Smooth muscle cell (in vitro differentiated cells): ENCODE measurements around the gene CERS6. TPM values are rescaled to one million over a fixed set of nuclear protein-coding genes. Genes with fewer than 3 reads are reported as not detected.

Experiments used
- DNase-seq: peaks from one replicate; lab custom pipeline; 2025; ENCODE audit not compliant: unreplicated experiment; lab: John Stamatoyannopoulos, UW
- H2AFZ ChIP-seq: fragments of 200-600 bp; sonication (generic); 2 replicates; pipeline ENCODE4 v1.6.0; 2016; ENCODE audit warnings: antibody characterized with exemption, low read depth, mild to moderate bottlenecking
- H3F3A ChIP-seq: fragments of 200-600 bp; sonication (generic); 2 replicates; pipeline ENCODE4 v1.6.0; 2017; ENCODE audit warnings: antibody characterized with exemption, low read depth
- H3K27ac ChIP-seq: fragments of 200-600 bp; sonication (generic); 2 replicates; pipeline ENCODE4 v1.5.1; 2016; ENCODE audit warnings: low read depth, mild to moderate bottlenecking
- H3K27me3 ChIP-seq: fragments of 200-600 bp; sonication (generic); 2 replicates; pipeline ENCODE4 v1.6.1; 2016; ENCODE audit warnings: low read depth, mild to moderate bottlenecking
- H3K36me3 ChIP-seq: fragments of 200-600 bp; sonication (generic); 2 replicates; pipeline ENCODE4 v1.5.1; 2016; ENCODE audit warnings: low read depth
- H3K4me1 ChIP-seq: fragments of 200-600 bp; sonication (generic); 2 replicates; pipeline ENCODE4 v1.5.1; 2016; ENCODE audit warnings: low read depth
- H3K4me2 ChIP-seq: fragments of 200-600 bp; sonication (generic); 2 replicates; pipeline ENCODE4 v1.6.0; 2016; ENCODE audit warnings: mild to moderate bottlenecking
- H3K4me3 ChIP-seq: fragments of 200-600 bp; sonication (generic); 2 replicates; pipeline ENCODE4 v1.5.1; 2016; ENCODE audit warnings: mild to moderate bottlenecking
- H3K79me2 ChIP-seq: fragments of 200-600 bp; sonication (generic); 2 replicates; pipeline ENCODE4 v1.6.0; 2016; ENCODE audit warnings: low read depth, mild to moderate bottlenecking
- H3K9ac ChIP-seq: fragments of 200-600 bp; sonication (generic); 2 replicates; pipeline ENCODE4 v1.6.0; 2016; ENCODE audit warnings: low read depth
- H3K9me3 ChIP-seq: fragments of 200-600 bp; sonication (generic); replicated peaks from 2 replicates; pipeline ENCODE4 v1.5.1; 2016; ENCODE audit warnings: low read depth
- H4K20me1 ChIP-seq: fragments of 200-600 bp; sonication (generic); 2 replicates; pipeline ENCODE4 v1.6.0; 2016; ENCODE audit warnings: low read depth
- CTCF ChIP-seq: fragments of 200-600 bp; sonication (generic); IDR thresholded peaks from 2 replicates; pipeline ENCODE4 v1.5.1; 2017; ENCODE audit warnings: borderline replicate concordance, mild to moderate bottlenecking, antibody characterized with exemption; ENCODE audit not compliant: insufficient read depth, poor library complexity, severe bottlenecking
- WGBS: methylation state at CpG from one replicate; pipeline ENCODE4 v1.1.7; 2016; ENCODE audit warnings: low lambda C conversion rate; 5-methylcytosine and 5-hydroxymethylcytosine counted together
- polyA plus RNA-seq: library from polyadenylated mRNA; unstranded; fragments of >200 nt; fragmentation: Nextera tagmentation; extraction: Ambion mirVana; gene quantifications from 2 replicates; pipeline ENCODE4 v1.2.1, GENCODE V29; 2016
- total RNA-seq: library from RNA; depleted of rRNA; stranded (reverse); fragments of >200 nt; gene quantifications from 2 replicates; pipeline ENCODE4 v1.2.3, GENCODE V29; 2014

CERS6 gene
- total and polyA plus RNA-seq, 2 experiments from 2014 or later, result 9.2 to 26.6 TPM

- no peaks in the 10 kb centered on the region for H3K4me1 ChIP-seq
- DNase-seq, result no peak
- H3K36me3 ChIP-seq, result no peaks in the 10 kb centered on the region
- H3F3A ChIP-seq, result no peaks in the 10 kb centered on the region
- H3K27ac ChIP-seq, result no peak overlapping the region
- no peaks in the 10 kb centered on the region for H4K20me1 ChIP-seq
- H3K79me2 ChIP-seq, result no peaks in the 10 kb centered on the region
- H3K4me3 ChIP-seq, result no peak overlapping the region
- H3K4me2 ChIP-seq, result no peak overlapping the region
- H3K9ac ChIP-seq, result no peak overlapping the region
- no peak for TF ChIP-seq CTCF
- H2AFZ ChIP-seq, result no peak overlapping the region
- 22% methylated on average over 2 of the region's 2 CpGs for WGBS
- H3K9me3 ChIP-seq, result no peaks in the 10 kb centered on the region
- no peaks in the 10 kb centered on the region for H3K27me3 ChIP-seq
These were observed 31.7 kb upstream of the CERS6 start for GRCh38 chr2:168424112-168424951.

GRCh38 chr2:168424971-168425370 lies 31.1 kb upstream of the CERS6 start:
- WGBS, result 89% methylated on average over 3 of the region's 3 CpGs
- no peaks in the 10 kb centered on the region for H3K9me3 ChIP-seq
- no peak overlapping the region for H3K4me3 ChIP-seq

GRCh38 chr2:168426861-168427260 lies 29.2 kb upstream of the CERS6 start:
- TF ChIP-seq CTCF, result no peak
- 79% methylated on average over 2 of the region's 2 CpGs for WGBS
- Histone ChIP-seq H4K20me1 (no peaks in the 10 kb centered on the region), H3K36me3 (no peaks in the 10 kb centered on the region), H3F3A (no peaks in the 10 kb centered on the region), H3K79me2 (no peaks in the 10 kb centered on the region), H3K27me3 (no peaks in the 10 kb centered on the region), H3K4me2 (no peak overlapping the region), H3K27ac (no peak overlapping the region), H2AFZ (no peak overlapping the region), H3K9ac (no peak overlapping the region), H3K4me3 (no peak overlapping the region), H3K9me3 (no peaks in the 10 kb centered on the region), H3K4me1 (no peaks in the 10 kb centered on the region)
- DNase-seq, result no peak

More at GRCh38 chr2:168424971-168425370, 31.1 kb upstream of the CERS6 start:
- H3K27ac ChIP-seq, result no peak overlapping the region
- no peaks in the 10 kb centered on the region for H4K20me1 ChIP-seq
- H2AFZ ChIP-seq, result no peak overlapping the region
- no peak for DNase-seq
- no peak for TF ChIP-seq CTCF
- no peaks in the 10 kb centered on the region for H3K4me1 ChIP-seq
- H3K9ac ChIP-seq, result no peak overlapping the region
- no peaks in the 10 kb centered on the region for H3K36me3 ChIP-seq
- no peaks in the 10 kb centered on the region for H3F3A ChIP-seq
- H3K79me2 ChIP-seq, result no peaks in the 10 kb centered on the region
- no peak overlapping the region for H3K4me2 ChIP-seq
- H3K27me3 ChIP-seq, result no peaks in the 10 kb centered on the region

- Histone ChIP-seq H3K4me2 (no peak overlapping the region), H3K4me1 (no peaks in the 10 kb centered on the region), H3F3A (no peaks in the 10 kb centered on the region), H3K9me3 (no peaks in the 10 kb centered on the region), H3K9ac (no peak overlapping the region), H3K4me3 (no peak overlapping the region), H3K36me3 (no peaks in the 10 kb centered on the region), H2AFZ (no peak overlapping the region), H3K27ac (no peak overlapping the region), H3K27me3 (no peaks in the 10 kb centered on the region), H3K79me2 (no peaks in the 10 kb centered on the region), H4K20me1 (no peaks in the 10 kb centered on the region)
- 19% methylated on average over 3 of the region's 3 CpGs for WGBS
- TF ChIP-seq CTCF, result no peak
- no peak for DNase-seq
These were observed 28.6 kb upstream of the CERS6 start for GRCh38 chr2:168427451-168427850.
